ENCODE data around the gene ESPN.

Gene ESPN

DNA sequence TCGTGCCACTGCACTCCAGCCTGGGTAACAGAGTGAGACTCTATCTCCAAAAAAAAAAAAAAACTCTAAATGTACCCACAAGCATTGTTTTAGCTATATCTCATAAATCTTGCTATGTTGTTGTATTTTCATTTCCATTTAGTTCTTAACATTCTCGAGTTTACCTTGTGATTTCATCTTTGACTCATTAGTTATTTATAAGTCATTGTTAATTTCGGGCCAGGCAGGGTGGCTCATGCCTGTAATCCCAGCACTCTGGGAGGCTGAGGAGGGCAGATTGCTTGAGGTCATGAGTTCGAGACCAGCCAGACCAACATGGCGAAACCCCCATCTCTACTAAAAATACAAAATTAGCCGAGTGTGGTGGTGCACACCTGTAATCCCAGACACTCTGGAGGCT lies 16.6 kb upstream of the ESPN start:
- no peak for DNase-seq (ENCODE audit: low read depth in 1 of 2, low spot score in 1 of 2)

DNA sequence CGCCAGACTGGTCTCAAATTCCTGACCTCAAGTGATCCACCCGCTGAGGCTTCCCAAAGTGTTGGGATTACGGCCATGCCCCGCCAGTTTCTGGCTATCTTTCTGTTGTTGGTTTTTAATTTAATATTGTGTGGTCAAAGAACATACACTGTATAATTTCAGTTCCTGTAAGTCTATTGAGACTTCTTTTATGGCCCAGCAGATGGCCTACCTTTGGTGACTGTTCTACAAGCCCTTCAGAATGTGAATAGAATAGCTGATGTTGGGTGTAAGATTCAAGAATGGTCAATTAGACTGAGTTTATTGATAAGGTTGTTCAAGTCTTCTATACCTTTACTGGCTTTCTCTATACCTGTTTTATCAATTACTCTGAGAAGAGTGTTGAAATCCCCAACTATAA lies 15.5 kb upstream of the ESPN start:
- no peak for DNase-seq (ENCODE audit: low read depth in 1 of 2, low spot score in 1 of 2)

DNA sequence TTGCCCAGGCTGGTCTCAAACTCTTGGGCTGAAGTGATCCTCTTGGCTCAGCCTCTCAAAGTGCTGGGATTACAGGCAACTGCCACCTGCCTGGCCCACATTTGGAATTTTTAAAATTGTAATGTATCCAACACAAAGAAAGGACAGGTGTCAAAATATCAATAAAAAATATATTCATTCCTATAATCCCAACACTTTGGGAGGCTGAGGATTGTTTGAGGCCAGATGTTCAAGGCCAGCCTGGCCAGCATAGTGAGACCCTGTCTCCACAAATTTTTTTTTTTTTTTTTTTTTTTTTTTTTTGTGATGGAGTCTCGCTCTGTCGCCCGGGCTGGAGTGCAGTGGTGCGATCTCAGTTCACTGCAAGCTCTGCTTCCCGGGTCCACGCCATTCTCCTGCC lies 14.8 kb upstream of the ESPN start:
- no peak for DNase-seq (ENCODE audit: low read depth in 1 of 2, low spot score in 1 of 2)

DNA sequence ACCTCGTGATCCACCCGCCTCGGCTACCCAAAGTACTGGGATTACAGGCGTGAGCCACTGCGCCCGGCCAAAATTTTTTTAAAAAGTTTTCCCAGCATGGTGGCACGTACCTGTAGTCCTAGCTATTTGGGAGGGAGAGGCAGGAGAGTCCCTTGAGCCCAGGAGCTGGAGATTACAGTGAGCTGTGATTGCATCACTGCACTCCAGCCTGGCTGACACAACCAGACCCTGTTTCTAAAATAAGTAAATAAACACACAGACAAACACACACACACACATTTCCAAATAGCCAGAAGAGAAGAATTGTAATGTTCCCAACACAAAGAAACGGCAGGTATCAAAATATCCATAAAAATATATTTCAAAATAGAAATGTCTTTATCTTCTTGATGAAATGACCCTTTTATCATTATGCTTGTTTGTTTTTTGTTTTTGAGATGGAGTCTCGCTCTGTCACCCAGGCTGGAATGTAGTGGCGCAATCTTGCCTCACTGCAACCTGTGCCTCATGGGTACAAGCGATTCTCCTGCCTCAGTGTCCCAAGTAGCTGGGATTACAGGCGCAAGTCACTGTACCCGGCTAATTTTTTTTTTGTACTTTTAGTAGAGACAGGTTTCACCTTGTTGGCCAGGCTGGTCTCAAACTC lies 14.2 kb upstream of the ESPN start:
- no peak for DNase-seq (ENCODE audit: low read depth in 1 of 2, low spot score in 1 of 2)

DNA sequence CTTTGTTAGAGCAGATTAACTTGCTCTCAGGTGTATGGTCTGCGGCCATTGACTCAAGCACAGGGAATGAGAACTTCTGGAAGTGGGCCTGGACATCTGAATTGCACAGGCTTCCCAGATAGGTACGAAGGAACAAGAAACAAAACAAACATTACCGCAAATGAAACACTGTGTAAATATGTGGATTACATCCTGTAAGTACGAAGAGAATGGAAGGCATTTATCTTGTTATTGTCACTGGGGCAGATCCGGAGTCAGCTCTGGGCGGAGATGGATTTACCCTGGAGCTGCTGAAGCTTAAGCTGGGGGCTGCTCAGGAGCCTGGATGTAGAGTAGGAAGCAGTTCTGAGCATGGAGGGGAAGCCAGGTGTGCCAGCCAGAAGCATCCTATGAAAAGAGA lies 11.7 kb upstream of the ESPN start:
- DNase-seq (ENCODE audit: low read depth in 1 of 2, low spot score in 1 of 2), result no peak

DNA sequence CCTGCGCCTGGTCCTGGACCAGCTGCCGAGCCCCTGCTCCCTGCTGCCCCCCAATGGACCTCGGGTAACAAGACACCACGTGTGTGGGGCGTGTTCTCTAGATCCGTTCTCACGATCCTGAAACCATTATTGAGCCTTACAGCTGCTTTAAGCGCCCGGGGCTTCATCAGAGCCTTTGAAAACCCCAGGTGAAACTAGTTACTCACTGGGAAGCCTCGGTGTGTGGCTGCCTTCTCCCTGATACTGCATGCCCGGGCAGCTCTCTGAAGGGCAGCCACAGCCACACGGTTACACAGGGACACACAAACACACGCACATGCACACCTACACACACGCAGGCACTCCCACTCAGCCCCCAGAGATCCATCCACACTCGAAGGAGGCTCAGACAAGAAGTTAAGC lies 10.1 kb upstream of the ESPN start:
- peak in 1 of 2 donors; percentile 53 for DNase-seq (ENCODE audit: low read depth in 1 of 2, low spot score in 1 of 2)

DNA sequence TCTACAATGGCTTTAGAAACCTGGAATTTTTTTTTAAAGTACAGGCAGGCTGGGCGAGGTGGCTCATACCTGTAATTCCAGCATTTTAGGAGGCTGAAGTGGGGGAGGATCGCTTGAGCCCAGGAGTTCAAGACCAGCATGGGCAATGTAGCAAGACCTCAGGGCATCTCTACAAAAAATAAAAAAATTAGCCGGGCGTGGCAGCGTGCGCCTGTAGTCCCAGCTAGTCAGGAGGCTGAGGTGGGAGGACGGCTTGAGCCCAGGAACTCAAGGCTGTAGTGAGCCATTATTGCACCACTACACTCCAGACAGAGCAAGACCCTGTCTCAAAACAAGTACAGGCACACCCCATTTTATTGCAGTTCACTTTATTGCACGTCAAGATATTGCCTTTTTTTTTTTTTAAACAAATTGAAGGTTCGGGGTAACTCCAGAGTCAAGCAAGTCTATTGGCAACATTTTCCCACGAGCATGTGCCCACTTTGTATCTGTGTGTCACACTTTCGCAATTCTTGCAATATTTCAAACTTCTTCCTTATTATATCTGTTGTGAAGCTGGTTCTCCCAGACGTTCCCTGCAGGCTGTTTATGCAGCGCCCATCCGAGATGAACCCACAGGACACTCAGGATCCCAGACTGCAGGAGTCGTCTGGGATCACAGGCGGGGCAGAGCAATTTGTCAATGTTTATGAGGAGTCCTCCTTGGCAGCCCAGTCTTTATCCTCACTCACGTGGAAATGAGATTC lies 9.5 kb upstream of the ESPN start:
- no peak for DNase-seq (ENCODE audit: low read depth in 1 of 2, low spot score in 1 of 2)

DNA sequence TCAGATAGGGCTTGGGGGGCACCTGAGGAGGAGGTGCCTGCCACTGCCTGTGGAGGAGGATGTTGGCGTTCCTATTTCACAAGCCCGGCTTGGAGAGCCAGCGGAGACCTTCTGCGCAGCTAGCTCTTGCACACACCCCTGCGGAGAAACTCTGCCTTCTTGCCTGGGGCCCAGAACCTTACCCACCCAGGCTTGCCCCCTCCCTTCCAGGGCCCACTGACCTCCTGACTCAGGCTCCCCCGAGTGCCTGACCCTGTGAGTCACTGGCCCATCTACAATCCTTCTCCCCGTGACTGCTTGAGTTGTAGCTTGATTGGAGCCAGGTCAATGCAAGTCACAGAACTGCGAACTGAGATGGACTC lies 8.3 kb upstream of the ESPN start:
- no peak for DNase-seq (ENCODE audit: low read depth in 1 of 2, low spot score in 1 of 2)

DNA sequence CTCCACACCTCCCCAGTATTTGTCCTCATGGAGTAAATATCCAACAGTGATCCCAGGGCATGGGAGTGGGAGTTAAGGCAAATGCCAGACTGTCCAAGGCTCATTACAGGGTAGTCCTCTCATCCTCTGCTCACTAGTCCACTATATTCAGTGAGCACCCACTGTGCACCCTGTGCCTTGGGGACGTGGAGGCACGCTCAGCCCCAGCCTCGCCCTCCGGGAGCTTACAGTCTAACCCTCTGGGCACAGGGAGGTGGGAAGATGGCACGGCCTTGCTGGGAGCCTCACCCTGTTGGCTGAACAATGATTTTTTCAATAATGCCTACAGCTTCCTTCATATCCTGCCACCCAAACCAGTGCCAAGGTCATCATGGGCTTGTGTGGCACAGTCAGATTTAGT lies 7.7 kb upstream of the ESPN start:
- DNase-seq (ENCODE audit: low read depth in 1 of 2, low spot score in 1 of 2), result no peak

DNA sequence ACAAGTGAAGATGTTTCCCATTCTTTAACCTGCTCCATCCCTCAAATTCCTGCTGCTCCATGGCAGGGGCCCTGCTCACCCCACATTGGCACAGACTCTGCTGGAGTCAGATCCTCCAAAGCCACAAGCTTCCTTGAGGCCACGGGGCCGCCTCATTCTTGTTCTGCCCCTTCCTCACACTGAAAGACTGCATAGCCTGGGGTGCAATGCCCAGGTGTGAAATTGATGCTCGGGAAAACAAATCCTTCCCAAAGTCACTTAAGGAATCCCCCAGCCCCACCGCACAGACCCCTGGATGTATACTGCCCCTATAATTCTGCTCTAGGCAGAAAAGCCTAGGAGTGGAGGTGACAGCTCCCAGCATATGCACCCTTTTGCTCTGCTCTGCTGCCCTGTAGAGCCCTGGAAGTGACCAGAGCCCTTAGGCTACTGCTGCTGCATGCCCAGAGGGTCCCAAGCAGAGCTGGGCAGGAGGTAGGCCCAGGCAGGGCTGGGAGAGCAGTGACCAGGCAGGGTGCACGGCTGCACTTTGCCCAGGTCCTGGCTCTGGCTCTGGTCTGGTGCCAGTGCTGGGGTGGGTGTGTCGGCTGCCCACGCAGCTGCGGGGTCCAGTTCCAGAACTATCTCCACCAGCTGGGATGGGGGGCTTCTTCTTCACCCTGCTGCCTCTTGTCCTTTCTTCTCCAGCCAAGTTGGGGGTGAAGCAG lies 6.5 kb upstream of the ESPN start:
- no peak for DNase-seq (ENCODE audit: low read depth in 1 of 2, low spot score in 1 of 2)

DNA sequence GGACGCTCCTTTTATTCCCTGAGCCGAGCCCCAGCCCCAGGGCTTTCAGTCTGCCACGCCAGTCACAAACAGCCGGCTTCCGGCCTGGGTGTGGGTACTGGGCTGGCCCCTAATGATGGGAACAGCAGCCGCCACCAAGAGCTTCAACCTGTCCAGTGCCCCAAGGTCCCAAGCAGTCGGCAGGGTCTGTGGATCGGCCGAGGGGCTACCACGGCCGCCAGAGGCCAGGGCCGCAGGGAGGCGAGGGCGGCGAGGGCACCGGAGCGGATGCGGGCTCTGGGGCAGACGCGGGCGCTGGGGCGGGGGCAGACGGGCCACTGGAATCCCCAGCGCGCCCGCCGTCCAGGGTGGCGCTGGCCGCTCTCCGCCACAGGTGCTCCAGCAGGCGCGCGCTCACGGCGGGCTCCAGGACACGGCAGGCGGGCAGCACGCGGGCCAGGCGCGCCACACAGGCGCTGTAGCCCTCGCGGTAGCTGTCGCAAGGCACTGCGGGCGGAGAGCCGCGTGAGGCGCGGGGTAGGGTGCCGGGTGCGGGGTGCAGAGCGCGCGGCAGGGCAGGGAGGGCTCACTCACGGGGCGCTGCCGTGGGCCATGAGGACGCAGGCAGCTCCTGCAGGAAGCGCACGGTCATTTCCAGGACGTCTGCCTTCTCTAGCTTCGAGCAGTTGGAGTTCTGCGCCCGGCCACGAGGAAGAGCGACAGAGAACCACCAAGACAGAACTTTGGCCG lies 5.7 kb upstream of the ESPN start:
- no peak for DNase-seq (ENCODE audit: low read depth in 1 of 2, low spot score in 1 of 2)

DNA sequence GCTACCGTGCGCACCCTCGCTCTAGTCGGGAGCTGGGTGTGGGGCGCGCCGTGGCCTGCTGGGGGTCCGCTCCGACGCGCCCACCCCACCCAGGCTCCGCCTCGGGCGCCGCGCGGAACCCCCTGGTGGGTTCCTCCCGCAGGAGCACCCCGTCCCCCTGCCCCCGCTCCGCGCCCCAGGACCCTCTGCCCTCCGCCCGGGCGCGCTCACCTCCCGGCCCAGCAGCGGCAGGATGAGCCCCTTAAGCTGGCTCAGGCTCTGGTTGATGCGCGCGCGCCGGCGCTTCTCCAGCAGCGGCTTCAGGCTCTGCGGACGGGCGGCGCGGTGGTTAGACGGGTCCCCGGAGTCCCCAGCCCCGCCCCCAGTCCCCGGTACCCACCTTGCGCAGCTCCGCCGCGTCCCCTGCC lies 5.2 kb upstream of the ESPN start:
- no peak for DNase-seq (ENCODE audit: low read depth in 1 of 2, low spot score in 1 of 2)

DNA sequence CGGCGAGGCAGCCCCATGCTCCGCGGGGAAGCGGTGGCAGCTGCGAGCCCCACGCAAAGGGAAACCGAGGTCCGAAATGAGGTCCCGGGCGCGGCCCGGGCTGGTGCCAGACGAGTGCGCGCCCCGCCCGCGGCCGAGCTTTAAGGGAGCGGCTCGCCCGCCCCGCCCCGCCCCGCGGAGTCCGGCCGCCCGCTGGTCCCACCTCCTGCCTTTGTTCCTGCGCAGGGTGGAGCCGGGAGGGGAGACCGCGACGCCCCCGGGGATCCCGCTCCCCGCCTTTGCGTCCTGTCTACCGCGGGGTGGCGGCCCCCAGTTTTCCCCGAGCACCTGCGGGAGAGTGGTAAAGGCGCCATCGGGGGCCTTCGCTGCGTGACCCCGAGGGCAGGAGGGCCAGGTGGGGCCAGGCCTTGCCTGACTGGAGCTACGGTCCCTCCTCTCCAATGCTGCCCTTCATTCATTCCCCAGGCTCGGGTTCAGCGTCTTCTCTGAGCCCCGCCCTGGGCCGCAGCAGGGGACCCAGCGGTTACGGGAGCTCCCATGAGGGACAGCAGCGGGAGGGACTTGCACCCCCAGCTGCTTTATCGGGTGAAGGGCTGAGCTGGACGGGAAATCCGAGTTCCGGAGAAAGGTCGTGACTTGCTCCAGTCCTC lies 4.6 kb upstream of the ESPN start, which contains the start of gene HES2:
Gene HES2 (minus strand): TSS at position 116 of the 650 bp plus-strand sequence. CDS start 99 bp downstream, at position 17.
- no peak for DNase-seq (ENCODE audit: low read depth in 1 of 2, low spot score in 1 of 2)

DNA sequence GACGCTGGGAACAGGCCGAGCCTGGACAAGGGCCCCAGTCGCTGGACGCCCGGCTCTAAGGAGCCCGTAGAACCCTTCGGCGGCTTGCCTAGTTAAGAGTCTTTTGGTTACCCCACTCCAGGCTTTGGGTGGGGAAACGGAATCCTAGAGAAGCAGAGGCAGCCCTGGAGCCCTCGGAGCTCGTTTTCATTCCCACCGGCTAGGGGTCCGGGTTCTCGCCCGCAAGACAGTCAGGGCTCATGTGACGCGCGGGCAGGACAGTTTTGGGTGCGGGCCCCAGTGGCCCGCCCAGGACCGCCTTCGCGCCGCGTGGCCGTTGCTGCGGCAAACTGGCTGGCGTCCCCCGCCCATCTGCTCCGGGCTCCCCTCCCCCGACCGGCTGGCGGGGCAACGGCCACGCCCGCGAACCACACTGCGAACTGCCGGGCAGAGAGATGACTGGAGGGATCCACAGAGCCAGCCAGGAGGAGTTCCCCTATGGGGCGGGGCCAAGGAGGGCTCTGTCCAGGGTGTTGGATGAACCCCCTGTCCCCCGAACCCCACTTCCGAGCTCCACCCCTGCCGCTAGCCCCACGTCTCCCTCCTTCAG lies 4.0 kb upstream of the ESPN start:
- DNase-seq (ENCODE audit: low read depth in 1 of 2, low spot score in 1 of 2), result no peak

DNA sequence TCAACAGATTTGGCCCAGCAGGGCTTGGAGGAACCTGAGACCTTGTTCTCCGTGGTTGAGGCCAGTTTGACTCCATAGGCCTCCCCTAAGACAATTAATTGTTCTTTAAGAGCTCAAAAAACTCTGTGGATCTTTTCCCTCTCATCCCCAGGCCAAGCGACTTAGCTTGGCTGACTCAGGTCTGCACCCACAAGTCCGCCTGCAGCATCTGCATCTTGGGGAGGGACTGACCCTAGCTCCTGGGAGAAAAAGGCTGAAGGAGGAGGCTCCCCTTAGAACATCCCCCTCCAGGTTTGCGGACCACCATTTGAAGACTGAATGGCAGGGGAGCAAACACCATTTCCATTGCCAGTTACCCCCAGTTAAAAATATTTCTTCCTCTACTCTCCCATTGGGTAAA lies 3.3 kb upstream of the ESPN start:
- no peak for DNase-seq (ENCODE audit: low read depth in 1 of 2, low spot score in 1 of 2)

DNA sequence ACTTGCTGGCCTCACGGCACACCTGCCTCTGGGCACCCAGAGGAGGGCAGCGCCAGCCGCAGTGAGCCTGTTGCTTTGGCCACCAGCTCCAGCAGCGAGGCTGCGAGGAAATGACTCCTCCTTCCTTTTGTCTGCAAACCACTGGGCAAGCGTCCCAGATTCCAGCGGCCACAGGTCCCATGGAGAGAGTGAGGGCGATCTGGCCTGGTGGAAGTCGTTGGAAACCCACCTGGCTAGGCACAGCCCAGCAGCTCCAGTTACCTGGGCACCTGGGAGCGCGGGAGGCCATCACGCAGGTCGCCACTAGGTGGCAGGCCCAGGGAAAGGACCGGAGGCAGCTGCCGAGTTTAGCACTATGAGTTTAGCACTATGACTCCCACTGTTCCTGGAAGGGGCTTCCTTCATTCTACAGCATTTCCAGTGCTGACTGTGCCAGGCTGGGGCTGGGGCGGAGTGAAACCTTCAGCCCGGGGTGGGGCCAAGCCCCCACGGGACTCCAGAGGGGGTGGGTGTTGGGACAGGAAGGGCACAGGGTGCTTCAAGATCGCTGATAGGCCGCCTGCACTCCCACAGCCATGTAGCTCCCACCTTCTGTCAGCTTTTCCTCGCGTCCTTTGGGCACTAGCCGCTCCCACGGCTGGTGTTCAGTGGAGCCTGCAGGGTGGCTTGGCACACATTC lies 1.1 kb upstream of the ESPN start:
- peak; percentile 47 to 63 for DNase-seq (ENCODE audit: low read depth in 1 of 2, low spot score in 1 of 2)

DNA sequence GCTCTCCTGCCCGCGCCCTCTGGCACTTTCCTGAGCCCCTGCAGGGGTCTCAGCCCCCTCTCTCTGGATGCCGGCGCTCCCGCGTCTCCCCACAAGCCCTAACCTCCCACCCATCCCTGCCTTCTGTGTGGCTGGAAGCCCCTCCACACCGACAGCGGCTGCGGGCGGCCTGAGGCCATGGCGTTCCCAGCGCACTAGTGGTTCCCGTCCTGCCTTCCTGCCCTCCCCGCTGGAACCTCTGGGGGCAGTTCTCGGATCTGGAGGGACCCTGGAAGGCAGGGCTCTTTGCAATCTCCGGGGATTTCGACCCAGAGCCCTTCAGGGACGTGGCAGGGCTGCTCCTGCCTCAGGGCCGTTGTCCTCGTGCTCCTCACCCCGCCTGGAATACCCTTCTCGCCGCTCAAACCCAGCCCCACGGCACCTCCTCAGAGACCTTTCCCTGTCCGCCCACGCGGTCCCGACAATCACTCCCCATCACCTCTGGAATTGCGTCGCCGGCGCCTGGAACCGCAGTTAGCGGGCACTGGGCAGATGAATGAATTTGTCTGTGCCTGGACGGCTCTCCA lies 493 bp upstream of the ESPN start:
- no peak for DNase-seq (ENCODE audit: low read depth in 1 of 2, low spot score in 1 of 2)

DNA sequence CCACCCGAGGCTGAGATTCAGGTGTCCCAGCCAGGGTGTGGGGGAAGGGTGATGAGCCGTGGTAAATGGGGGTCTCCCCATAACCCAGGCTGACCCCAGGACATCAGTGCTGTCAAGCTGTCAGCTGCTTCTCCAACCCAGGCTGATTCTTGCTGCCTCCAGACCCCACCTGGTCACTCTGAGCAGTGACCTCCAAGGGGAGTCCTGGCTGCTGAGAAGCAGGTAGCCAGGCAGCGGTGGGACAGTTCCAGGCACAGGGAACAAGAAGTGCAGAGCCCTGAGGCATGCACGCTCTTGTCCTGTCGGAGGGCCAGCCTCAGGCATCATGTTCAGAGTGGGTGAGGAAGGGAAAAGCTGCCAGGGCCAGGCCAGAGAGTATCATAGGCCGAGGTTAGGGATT lies 1.1 kb downstream of the ESPN start:
- no peak for DNase-seq (ENCODE audit: low read depth in 1 of 2, low spot score in 1 of 2)

DNA sequence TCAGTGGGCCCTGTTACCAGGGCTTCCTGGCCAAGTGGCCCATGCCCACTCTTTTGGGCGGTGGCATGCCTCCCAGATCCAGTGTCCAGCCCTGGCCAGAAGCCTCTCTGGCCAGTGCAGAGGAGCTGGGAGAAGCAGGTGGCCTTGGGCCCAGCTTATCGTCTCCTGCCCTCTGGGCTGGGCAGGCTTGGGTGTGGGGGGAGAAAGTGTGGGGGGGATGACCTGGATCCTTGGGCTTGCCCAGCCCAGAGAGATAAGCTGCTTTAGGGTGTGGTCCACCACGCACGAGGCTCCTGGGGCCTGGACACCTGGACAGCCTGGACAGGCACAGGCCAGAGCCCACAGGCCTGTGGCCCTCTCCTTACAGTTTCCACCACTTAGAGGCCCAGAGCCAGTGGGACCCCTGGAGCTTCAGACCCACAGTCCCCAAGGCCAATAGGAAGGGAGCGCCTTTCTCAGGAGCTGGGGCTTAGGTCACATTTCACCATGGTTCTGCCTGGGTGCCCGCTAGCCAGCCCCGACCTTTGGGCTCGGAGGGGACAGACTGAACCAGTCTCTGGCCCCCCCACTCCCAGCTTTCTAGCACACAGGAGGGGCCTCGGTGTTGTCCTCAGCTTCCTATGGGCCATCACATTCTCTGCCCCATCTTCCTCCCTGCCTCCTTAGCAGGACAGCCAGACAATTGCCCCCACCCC lies 1.8 kb downstream of the ESPN start:
- DNase-seq (ENCODE audit: low read depth in 1 of 2, low spot score in 1 of 2), result no peak

Measured in activated CD4-positive, alpha-beta T cell treated with anti-CD3 and anti-CD28 coated beads, Interleukin-2, amount 50 U/mL, for 24 hours (primary cell).